GM18526 (cell line): Measurements from ENCODE around the gene PHF2.

Experiments used
- POLR2A ChIP-seq: IDR thresholded peaks from 3 replicates; pipeline ENCODE4 v1.6.1; 2011; ENCODE audit not compliant: insufficient read length; ENCODE audit errors: extremely low read depth

Gene PHF2

DNA sequence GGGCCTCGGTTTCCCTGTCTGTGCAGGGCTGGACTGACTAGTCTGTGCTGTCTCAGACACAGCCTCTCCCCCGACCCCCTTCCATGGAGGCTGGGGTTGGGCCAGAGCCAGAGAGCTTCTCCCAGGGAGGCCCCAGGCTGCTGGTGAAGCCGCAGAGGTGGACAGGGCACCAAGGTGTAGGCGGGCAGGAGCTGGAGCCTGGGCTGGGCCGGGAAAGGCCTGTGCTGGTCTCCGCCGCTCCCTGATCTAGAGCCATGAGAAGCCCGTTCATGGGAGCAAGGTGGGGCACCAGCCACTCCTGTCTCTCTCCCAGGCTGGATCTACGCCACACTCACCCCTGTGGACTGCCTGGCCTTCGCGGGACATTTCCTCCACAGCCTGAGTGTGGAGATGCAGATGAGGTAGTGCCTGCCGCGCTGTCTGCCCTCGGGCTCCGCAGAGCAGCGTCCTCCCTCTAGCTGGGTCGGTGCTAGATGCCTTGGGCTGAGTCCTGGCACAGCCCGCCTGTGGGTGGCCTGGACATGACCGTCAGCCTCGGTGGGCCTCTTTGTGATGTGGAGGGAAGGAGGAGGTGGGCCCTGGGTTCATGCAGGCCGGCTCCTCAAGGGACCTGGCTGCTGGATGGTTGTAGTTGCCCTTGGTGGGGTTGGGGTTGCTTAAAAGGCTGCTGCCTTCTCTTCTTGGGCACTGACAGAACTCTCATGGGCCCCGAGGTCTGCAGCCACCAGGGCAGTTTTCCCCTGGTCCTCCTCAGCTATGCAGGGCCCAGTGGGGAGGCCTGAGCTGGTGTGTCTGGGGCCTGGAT is 79.4 kb downstream of the PHF2 start:
- no peak for TF ChIP-seq POLR2A

DNA sequence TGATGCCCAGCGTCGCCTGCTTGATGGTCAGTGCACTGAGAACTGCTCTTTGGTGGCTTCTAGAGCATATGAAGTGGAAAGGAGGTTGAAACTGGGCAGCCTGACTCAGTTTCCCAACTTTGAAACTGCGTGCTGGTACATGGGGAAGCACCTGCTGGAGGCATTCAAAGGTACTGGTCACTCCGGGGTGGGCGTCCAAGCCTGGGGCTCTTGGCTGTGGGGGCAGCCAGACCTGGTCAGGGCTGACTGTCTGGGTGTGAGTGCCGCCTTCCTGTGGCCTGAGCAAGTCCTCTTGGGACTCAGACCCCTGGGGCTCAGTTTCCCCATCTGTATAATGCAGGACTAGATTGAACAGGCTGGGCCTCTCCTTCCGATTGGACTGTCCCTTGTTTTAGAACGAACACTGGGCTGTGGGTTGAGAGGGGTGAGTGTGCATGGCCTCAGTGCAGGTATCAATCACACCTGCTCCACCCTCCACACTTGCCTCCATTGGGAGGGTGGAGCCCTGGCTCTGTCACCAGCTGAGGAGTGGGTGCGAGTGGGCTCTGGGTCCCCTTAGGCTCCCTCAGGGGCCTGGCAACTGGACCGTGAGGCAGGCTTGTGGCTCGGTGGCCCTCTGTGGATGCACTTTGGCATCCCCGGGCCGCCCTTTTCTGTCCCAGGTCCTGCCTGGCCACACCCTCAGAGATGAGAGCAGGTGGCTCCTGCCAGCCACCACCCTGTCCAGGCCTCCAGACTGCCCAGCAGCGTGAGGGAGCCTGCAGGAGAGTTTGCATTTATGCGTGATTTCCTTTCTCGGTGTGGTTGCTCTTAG is 80.2 kb downstream of the PHF2 start:
- TF ChIP-seq POLR2A: no peak

- no peak for TF ChIP-seq POLR2A
Measured at GRCh38 chr9:93657331-93658111, 81.1 kb downstream of the PHF2 start.

DNA sequence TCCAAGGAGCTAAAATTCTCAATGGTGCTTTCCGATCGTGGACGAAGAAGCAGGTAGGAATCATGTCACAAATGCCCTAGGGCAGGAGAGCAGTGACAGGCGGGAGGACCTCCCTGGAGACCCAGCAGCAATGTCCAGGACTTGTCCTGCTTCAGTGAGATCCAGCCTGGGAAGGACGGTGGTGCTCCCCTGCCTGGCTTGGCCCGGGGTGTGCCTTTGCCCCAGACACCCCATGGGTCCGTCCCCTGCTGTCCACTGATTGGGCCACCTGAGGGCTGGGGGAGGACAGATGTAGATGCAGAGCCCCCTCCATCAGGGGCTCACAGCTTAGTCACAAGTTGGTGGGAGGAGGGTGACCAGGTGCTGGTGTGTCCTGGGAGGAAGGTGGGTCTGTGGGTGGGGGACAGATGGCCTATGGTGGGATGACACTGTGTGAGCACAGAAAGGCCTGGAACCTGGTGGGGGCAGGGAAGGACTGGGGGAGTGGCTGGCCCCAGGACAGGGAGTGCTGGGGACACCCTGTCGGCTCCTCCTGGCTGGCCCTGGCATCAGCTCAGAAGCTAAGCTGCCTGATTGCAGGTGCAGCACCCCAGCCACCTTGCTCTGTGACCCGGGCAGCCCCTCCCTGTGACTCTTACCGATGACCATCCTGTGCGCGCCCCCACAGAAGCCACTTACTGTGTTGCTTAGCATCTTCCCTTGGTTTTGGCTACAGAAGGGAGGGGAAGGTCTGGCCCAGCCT is 82.0 kb downstream of the PHF2 start:
- TF ChIP-seq POLR2A: no peak

- no peak for TF ChIP-seq POLR2A
Measured at GRCh38 chr9:93659044-93659836, 82.9 kb downstream of the PHF2 start.

DNA sequence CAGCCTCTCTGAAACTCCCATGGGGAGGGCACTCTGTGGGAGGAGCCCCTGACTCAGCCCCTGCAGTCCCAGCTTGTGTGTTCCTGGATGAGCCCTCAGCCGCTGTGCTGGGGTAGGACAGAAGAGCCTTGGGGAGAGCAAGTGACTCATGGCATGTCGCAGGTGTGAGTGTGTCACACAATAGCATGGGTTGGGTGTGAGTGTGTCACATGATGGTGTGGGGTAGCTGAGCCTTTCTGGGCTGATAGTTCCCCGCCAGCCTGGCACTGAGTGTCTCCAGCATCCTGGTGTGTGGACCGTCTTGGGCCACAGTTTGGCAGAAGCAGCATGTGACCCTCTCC is 83.4 kb downstream of the PHF2 start:
- no peak for TF ChIP-seq POLR2A

GRCh38 chr9:93660352-93661046 is 84.1 kb downstream of the PHF2 start:
- TF ChIP-seq POLR2A: no peak

GRCh38 chr9:93661591-93661990 is 85.2 kb downstream of the PHF2 start:
- TF ChIP-seq POLR2A: no peak

- no peak for TF ChIP-seq POLR2A
Measured at GRCh38 chr9:93662016-93662638, 85.7 kb downstream of the PHF2 start.

DNA sequence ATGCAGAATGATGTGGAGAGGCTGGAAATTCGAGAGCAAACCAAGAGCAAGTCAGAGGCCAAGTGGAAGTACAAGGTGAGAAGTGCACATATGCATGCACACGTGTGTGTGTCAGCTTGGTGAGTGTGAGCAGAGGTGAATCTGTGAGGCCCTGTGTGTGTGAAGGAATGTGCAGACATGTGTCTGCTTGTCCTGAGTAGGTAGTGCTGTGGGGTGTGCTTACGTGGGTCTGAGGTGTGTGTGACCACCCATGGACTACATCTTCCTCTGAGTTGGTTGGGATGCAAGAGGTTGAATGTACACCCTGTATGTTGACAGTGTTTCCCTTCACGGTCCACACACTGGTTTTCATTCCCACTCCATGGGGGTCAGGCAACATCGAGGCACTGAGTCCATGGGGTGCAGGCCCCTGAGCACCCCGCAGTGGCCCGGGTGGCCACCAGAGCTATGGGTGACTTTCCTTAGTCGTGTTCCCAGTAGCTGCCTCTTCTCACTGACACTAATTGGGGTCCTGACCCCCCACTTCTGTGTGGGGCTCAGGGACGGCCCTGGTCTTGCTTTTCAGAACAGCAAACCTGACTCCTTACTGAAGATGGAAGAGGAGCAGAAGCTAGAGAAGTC is 86.7 kb downstream of the PHF2 start:
- no peak for TF ChIP-seq POLR2A

- no peak for TF ChIP-seq POLR2A
Measured at GRCh38 chr9:93663877-93664548, 87.6 kb downstream of the PHF2 start.

DNA sequence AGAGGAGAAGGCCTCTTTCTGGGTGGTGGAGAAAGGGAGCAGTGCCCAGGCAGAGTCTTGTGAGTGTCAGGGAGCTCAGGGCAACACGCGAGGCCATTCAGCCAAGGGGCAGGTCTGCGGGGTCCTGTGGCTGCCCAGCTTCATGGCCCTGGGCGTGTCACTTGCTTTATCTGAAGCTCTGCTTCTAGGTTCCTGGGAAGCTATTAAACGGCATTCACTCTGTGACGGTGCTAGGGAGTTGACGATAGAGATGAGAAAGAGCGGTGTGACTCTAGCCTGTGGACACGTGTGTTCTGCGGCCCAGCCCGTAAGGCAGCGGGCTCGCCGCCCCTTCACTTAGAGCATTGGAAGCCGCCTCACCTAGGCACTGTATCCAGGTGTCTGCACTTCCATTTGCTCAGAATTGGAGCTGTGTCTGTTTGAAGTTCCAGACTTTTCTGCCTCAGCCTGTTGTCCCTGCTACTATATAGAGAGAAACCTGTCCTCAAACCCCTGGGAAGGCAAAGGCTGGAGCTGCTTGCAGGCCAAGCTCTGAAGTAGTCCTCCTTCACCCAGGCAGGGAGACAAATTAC is 88.3 kb downstream of the PHF2 start:
- no peak for TF ChIP-seq POLR2A

DNA sequence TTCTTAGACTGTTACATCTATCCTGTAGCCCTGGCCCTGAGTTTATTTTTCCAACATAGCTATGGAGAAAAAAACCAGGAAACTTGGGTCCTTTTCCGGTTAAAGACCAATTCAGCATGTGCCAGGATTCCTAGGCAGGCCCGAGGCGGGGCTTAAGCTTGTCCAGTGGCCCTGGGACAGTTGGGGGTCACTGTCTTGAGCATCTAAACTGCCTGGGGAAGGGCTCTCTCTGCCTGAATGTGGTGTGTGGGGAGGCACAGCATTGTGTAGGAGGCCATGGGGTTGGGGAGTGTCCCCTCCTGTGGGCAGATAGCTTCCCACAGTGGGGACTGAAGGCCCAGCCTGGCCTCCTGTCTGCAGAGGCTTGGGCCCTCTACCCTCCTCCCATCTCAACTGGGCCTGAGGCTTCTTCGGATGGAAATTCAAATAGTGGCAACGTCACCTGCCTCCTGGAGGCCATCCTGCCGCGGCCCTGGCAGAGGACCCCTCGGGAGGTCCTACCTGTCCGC is 88.8 kb downstream of the PHF2 start:
- TF ChIP-seq POLR2A: no peak
